Upper lobe of right lung (tissue), 1 donor: ENCODE data around the gene AKAP10. TPM values are rescaled to one million over a fixed set of nuclear protein-coding genes. Genes with fewer than 3 reads are reported as not detected.
A peak's percentile ranks its signal among the peaks of the same experiment; 100 is the strongest.
"Not testable (repeated sequence)": the region's sequence is repeated elsewhere in the genome, so short reads cannot be mapped to it uniquely, and the experiment has no call there.

Experiments used
- ATAC-seq: fragments of 200-7000 bp; cut with Tn5 transposase; one replicate; pipeline ENCODE4 v1.9.1; 2020; ENCODE audit warnings: mild to moderate bottlenecking, moderate library complexity
- DNase-seq: peaks from one replicate; pipeline ENCODE4 v3.0.0-alpha.2; 2020
- H3K27ac ChIP-seq: fragments of 200-600 bp; one replicate; pipeline ENCODE4 v1.8.0; 2022
- H3K27me3 ChIP-seq: fragments of 200-600 bp; one replicate; pipeline ENCODE4 v1.8.0; 2022; ENCODE audit warnings: mild to moderate bottlenecking
- H3K36me3 ChIP-seq: fragments of 200-600 bp; one replicate; pipeline ENCODE4 v1.8.0; 2022
- H3K4me1 ChIP-seq: fragments of 200-600 bp; one replicate; pipeline ENCODE4 v1.8.0; 2022
- H3K4me3 ChIP-seq: fragments of 200-600 bp; one replicate; pipeline ENCODE4 v1.8.0; 2022; ENCODE audit warnings: mild to moderate bottlenecking
- H3K9me3 ChIP-seq: fragments of 200-600 bp; one replicate; pipeline ENCODE4 v1.8.0; 2022
- intact Hi-C: fragments of 100-400 bp; cut with DNase I; formaldehyde crosslinking; loops from one replicate; pipeline ENCODE4 v1.11.0; 2022
- total RNA-seq: library from RNA; stranded (reverse); fragmentation: NEBNext Ultra II Directional; extraction: Animal tissue kit (Norgen Biotek cat#: 25700); gene quantifications from one replicate; pipeline ENCODE4 v1.2.1, GENCODE V29; 2021
- TF ChIP-seq, protein P1 (sequence below): fragments of 200-600 bp; IDR thresholded peaks from one replicate; pipeline ENCODE4 v1.8.0; 2022; ENCODE audit warnings: antibody characterized with exemption
- donor health status: DM: no; HTN: yes; CAD: no; lungs with severe emphysema.

AKAP10 gene
- total RNA-seq, 1 donor from 2014 or later = 42.3 TPM

- H3K4me3 ChIP-seq = no peak overlapping the region
- TF ChIP-seq, protein P1, sequence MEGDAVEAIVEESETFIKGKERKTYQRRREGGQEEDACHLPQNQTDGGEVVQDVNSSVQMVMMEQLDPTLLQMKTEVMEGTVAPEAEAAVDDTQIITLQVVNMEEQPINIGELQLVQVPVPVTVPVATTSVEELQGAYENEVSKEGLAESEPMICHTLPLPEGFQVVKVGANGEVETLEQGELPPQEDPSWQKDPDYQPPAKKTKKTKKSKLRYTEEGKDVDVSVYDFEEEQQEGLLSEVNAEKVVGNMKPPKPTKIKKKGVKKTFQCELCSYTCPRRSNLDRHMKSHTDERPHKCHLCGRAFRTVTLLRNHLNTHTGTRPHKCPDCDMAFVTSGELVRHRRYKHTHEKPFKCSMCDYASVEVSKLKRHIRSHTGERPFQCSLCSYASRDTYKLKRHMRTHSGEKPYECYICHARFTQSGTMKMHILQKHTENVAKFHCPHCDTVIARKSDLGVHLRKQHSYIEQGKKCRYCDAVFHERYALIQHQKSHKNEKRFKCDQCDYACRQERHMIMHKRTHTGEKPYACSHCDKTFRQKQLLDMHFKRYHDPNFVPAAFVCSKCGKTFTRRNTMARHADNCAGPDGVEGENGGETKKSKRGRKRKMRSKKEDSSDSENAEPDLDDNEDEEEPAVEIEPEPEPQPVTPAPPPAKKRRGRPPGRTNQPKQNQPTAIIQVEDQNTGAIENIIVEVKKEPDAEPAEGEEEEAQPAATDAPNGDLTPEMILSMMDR = no peak
- DNase-seq (no peak), ATAC-seq (no peak)
- H3K36me3 ChIP-seq = peaks cover 23% of the 10 kb centered on the region
- H3K27me3 ChIP-seq = no peaks in the 10 kb centered on the region
- peaks cover 18% of the 10 kb centered on the region for H3K4me1 ChIP-seq
- H3K9me3 ChIP-seq = no peaks in the 10 kb centered on the region
- no peak overlapping the region for H3K27ac ChIP-seq
- intact Hi-C loops = no loop called here
Measured at GRCh38 chr17:19973156-19973555, 4.5 kb downstream of the AKAP10 start.

GRCh38 chr17:19962954-19963353 is 14.7 kb downstream of the AKAP10 start:
- H3K27ac ChIP-seq, DNase-seq, H3K4me3 ChIP-seq, H3K9me3 ChIP-seq, H3K4me1 ChIP-seq, ATAC-seq, intact Hi-C loops, H3K27me3 ChIP-seq: not testable (repeated sequence)
- H3K36me3 ChIP-seq = peaks cover 69% of the 10 kb centered on the region

- peaks cover 14% of the 10 kb centered on the region for H3K4me1 ChIP-seq
- peak overlapping the region; percentile 25 for H3K27ac ChIP-seq
- H3K36me3 ChIP-seq = peaks cover 55% of the 10 kb centered on the region
- no peaks in the 10 kb centered on the region for H3K27me3 ChIP-seq
- H3K4me3 ChIP-seq = no peak overlapping the region
- intact Hi-C loops = no loop called here
- DNase-seq = no peak
- peak; percentile 79 for ATAC-seq
- TF ChIP-seq, protein P1 = no peak
- no peaks in the 10 kb centered on the region for H3K9me3 ChIP-seq
Measured at GRCh38 chr17:19958023-19958422, 19.6 kb downstream of the AKAP10 start.

GRCh38 chr17:19955099-19955498 is 22.5 kb downstream of the AKAP10 start:
- H3K27me3 ChIP-seq = no peaks in the 10 kb centered on the region
- intact Hi-C loops = no loop called here
- DNase-seq (no peak), ATAC-seq (no peak)
- H3K27ac ChIP-seq = no peak overlapping the region
- H3K36me3 ChIP-seq = peaks cover 27% of the 10 kb centered on the region
- no peaks in the 10 kb centered on the region for H3K9me3 ChIP-seq
- no peak overlapping the region for H3K4me3 ChIP-seq
- H3K4me1 ChIP-seq = peaks cover 18% of the 10 kb centered on the region
- TF ChIP-seq, protein P1 = no peak

DNA sequence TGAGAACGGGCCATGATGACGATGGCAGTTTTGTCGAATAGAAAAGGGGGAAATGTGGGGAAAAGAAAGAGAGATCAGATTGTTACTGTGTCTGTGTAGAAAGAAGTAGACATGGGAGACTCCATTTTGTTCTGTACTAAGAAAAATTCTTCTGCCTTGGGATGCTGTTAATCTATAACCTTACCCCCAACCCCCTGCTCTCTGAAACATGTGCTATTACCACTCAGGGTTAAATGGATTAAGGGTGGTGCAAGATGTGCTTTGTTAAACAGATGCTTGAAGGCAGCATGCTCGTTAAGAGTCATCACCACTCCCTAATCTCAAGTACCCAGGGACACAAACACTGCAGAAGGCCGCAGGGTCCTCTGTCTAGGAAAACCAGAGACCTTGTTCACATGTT is 26.2 kb downstream of the AKAP10 start:
- Histone ChIP-seq H3K36me3 (peaks cover 12% of the 10 kb centered on the region), H3K4me1 (peaks cover 18% of the 10 kb centered on the region)
- H3K27ac ChIP-seq, H3K4me3 ChIP-seq, DNase-seq, intact Hi-C loops, H3K9me3 ChIP-seq, H3K27me3 ChIP-seq, ATAC-seq: not testable (repeated sequence)

DNA sequence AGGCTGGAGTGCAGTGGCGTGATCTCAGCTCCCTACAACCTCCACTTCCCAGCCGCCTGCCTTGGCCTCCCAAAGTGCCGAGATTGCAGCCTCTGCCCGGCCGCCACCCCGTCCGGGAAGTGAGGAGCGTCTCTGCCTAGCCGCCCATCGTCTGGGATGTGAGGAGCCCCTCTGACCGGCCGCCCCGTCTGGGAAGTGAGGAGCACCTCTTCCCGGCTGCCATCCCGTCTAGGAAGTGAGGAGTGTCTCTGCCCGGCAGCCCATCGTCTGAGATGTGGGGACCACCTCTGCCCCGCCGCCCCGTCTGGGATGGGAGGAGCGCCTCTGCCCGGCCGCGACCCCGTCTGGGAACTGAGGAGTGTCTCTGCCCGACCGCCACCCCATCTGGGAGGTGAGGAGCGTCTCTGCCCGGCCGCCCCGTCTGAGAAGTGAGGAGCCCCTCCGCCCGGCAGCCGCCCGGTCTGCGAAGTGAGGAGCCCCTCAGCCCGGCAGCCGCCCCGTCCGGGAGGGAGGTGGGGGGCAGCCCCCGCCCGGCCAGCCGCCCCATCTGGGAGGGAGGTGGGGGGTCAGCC is 26.9 kb downstream of the AKAP10 start:
- H3K27me3 ChIP-seq, ATAC-seq, H3K4me3 ChIP-seq, H3K9me3 ChIP-seq, DNase-seq, intact Hi-C loops, H3K27ac ChIP-seq: not testable (repeated sequence)
- peaks cover 16% of the 10 kb centered on the region for H3K36me3 ChIP-seq
- peaks cover 18% of the 10 kb centered on the region for H3K4me1 ChIP-seq

DNA sequence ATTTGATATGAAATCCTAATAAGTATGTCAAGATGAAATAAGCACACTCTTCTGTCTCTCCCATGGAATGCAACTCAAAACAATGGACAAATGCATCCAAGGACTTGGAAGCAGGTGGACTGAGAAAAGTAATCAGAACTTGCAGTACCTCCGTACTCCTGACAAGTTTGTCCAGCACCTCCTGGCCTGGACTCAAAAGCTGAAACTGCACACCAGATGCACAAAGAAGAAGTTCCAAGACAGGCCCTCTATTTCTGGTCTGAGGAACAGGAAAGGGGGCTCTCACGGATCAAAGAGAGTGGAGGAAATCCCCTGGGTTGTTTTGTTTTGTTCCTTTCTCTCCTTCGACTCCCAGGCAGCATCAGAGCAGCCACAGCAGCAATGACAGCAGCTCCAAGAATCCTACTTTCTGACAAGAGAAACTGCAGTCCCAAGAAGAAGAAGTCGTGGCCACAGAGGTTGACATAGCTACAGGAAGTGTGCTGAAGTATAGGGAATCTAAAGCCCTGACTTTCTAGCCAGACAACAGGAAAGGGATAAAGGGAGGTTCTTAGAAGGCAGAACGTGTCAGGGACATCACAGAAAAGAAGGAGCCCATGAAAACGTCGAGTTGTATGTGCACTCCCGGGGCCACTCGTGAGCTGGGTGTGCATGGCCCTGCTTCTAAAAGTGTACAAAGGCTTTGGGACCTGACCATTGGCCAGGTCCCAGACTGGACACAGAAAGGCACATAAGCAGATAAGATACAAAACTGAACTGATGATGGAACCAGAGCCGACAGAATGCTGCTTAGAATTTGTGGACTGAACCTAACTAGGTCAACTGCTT is 29.3 kb downstream of the AKAP10 start:
- no peak overlapping the region for H3K27ac ChIP-seq
- peak; percentile 38 for ATAC-seq
- H3K9me3 ChIP-seq = no peaks in the 10 kb centered on the region
- peaks cover 26% of the 10 kb centered on the region for H3K36me3 ChIP-seq
- H3K4me3 ChIP-seq = no peak overlapping the region
- no peak for DNase-seq
- H3K4me1 ChIP-seq = peaks cover 18% of the 10 kb centered on the region
- TF ChIP-seq, protein P1 = no peak
- intact Hi-C loops = no loop called here
- no peaks in the 10 kb centered on the region for H3K27me3 ChIP-seq
